Measurements from ENCODE around the gene PGLYRP3.

Gene PGLYRP3

GRCh38 chr1:153260585-153261280, 52.0 kb downstream of the PGLYRP3 start:
- DNase-seq (ENCODE audit: low spot score) = no peak

GRCh38 chr1:153259387-153259786, 53.4 kb downstream of the PGLYRP3 start, which contains the start of gene LORICRIN:
LORICRIN (plus strand) TSS chr1:153259687; CDS start chr1:153260950, 1,263 bp downstream.
- DNase-seq (ENCODE audit: low spot score) = no peak

- no peak for DNase-seq (ENCODE audit: low spot score)
Measured at GRCh38 chr1:153253693-153254092, 59.1 kb downstream of the PGLYRP3 start.

- no peak for DNase-seq (ENCODE audit: low spot score)
Measured at GRCh38 chr1:153253076-153253475, 59.7 kb downstream of the PGLYRP3 start.

GRCh38 chr1:153251988-153252387, 60.8 kb downstream of the PGLYRP3 start:
- no peak for DNase-seq (ENCODE audit: low spot score)

- DNase-seq (ENCODE audit: low spot score) = no peak
Measured at GRCh38 chr1:153251562-153251961, 61.2 kb downstream of the PGLYRP3 start.

- no peak for DNase-seq (ENCODE audit: low spot score)
Measured at GRCh38 chr1:153251087-153251486, 61.7 kb downstream of the PGLYRP3 start.

- no peak for DNase-seq (ENCODE audit: low spot score)
Measured at GRCh38 chr1:153250166-153250565, 62.6 kb downstream of the PGLYRP3 start.

- no peak for DNase-seq (ENCODE audit: low spot score)
Measured at GRCh38 chr1:153248176-153248879, 64.4 kb downstream of the PGLYRP3 start.
